ENCODE results near the gene SYT5. TPM values are rescaled to one million over a fixed set of nuclear protein-coding genes. Genes with fewer than 3 reads are reported as not detected.
"Not testable (repeated sequence)": the region's sequence is repeated elsewhere in the genome, so short reads cannot be mapped to it uniquely, and the experiment has no call there.

SYT5 gene
- total and polyA plus RNA-seq, 2 of the 8 experiments (the other 6 are each of a cell fraction or from before 2014, with no cell fraction given), result 0.35 to 0.67 TPM

DNA sequence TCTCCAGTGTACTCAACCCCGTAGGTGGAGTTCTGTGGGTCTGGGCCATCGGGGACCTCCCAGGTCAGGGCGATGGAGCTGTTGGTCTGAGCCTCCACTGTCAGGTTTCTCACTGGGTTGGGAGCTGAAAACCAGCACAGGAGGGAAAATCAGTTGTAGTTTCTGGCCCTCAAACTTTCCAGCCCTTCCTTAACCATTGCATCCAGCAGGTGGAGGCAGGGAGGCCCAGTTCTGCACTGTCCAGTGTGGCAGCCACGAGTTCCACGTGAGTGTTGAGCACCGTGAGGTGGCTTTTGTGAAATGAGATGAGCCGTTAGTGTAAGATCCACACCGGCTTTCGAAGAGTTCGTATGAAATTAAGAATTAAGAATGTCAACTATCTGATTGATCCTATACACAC, 22.1 kb upstream of the SYT5 start:
- H3K27me3 ChIP-seq (replicated peaks in 1 of 4; ENCODE audit: control insufficient read depth in 3 of 4, extremely low read depth in 1 of 4, insufficient read depth in 3 of 4, low read length in 3 of 4); H3K36me3 ChIP-seq (ENCODE audit: control insufficient read depth in 2 of 4, insufficient read depth in 4 of 4, low read length in 3 of 4); H3K9ac ChIP-seq (replicated peaks in 1 of 4; ENCODE audit: extremely low read depth in 1 of 4, low read depth in 3 of 4, low read length in 3 of 4); H4K8ac ChIP-seq (ENCODE audit: extremely low read depth, insufficient read depth, low read length); H2BK120ac ChIP-seq (replicated peaks; ENCODE audit: low read depth, low read length); H3K4me3 ChIP-seq (ENCODE audit: extremely low read depth in 1 of 4, insufficient read depth in 2 of 4, low read depth in 3 of 4, low read length in 4 of 4); FAIRE-seq; H3K79me1 ChIP-seq (ENCODE audit: low read depth, low read length); H4K20me1 ChIP-seq (replicated peaks in 1 of 2; ENCODE audit: control insufficient read depth in 1 of 2, insufficient read depth in 2 of 2, low read length in 2 of 2); DNase-seq (ENCODE audit: low read depth in 1 of 2, low spot score in 2 of 2); H3K14ac ChIP-seq (ENCODE audit: insufficient read length); H3K27ac ChIP-seq (ENCODE audit: low read depth, low read length); H2BK12ac ChIP-seq (ENCODE audit: low read depth, low read length); H3K18ac ChIP-seq (ENCODE audit: extremely low read depth, low read length); H4K91ac ChIP-seq (replicated peaks; ENCODE audit: insufficient read length, low read length); H3K23ac ChIP-seq (ENCODE audit: insufficient read length); H4K5ac ChIP-seq (ENCODE audit: insufficient read length, low read depth, low read length); H3K79me2 ChIP-seq (ENCODE audit: control insufficient read depth in 1 of 2, insufficient read depth in 2 of 2, low read length in 2 of 2); H3K9me3 ChIP-seq (ENCODE audit: insufficient read depth in 2 of 2, low read depth in 1 of 2, low read length in 1 of 2); H3K4me2 ChIP-seq (ENCODE audit: insufficient read depth in 1 of 2, low read depth in 2 of 2, low read length in 2 of 2); POLR2A ChIA-PET (ENCODE audit: partially characterized antibody); H3K4ac ChIP-seq (replicated peaks; ENCODE audit: insufficient read length, low read depth, low read length); H3K56ac ChIP-seq (replicated peaks; ENCODE audit: insufficient read length, low read depth, low read length); H2BK5ac ChIP-seq (ENCODE audit: low read depth, low read length); H2BK20ac ChIP-seq (ENCODE audit: low read length); H2AFZ ChIP-seq (ENCODE audit: low read length); H3K23me2 ChIP-seq (ENCODE audit: low read depth, low read length); H2AK5ac ChIP-seq (ENCODE audit: low read depth, low read length); H2BK15ac ChIP-seq (ENCODE audit: low read length); H3K4me1 ChIP-seq (replicated peaks in 1 of 4; ENCODE audit: control insufficient read depth in 3 of 4, insufficient read depth in 4 of 4, low read length in 3 of 4): not testable (repeated sequence)
- WGBS, 2 experiments (ENCODE audit: extremely low coverage in 1 of 2, insufficient coverage in 1 of 2, insufficient read length in 1 of 2, insufficient replicate concordance in 2 of 2, low coverage in 1 of 2, low lambda C conversion rate in 2 of 2, missing lambda C conversion rate in 1 of 2), result 94% methylated on average over 10 of the region's 10 CpGs; no CpG with 5 or more reads in 1 of the 2 experiments
- CTCF ChIA-PET (ENCODE audit: partially characterized antibody), result interaction anchor here (1.4 kb wide), 2 partner anchors 55 to 59 kb away, joined by 3 read pairs; no protein-coding TSS in a partner anchor

Measured in H1 (cell line).